H1 (cell line): ENCODE results near the gene PRCP. TPM values are rescaled to one million over a fixed set of nuclear protein-coding genes. Genes with fewer than 3 reads are reported as not detected.

Experiments used
- CTCF ChIA-PET: fragments of 300-600 bp; sonication (Branson Sonifier 250); formaldehyde crosslinking; loops from one replicate; lab custom pipeline; 2021; ENCODE audit not compliant: partially characterized antibody; lab: Charles Lee
- POLR2A ChIA-PET: fragments of 300-600 bp; sonication (Branson Sonifier 250); formaldehyde crosslinking; loops from one replicate; lab custom pipeline; 2021; ENCODE audit warnings: inconsistent platforms; ENCODE audit not compliant: partially characterized antibody; lab: Charles Lee
- DNase-seq, 2 experiments: peaks; one replicate each; pipeline versions ENCODE4 v3.0.0 to v3.0.0-alpha.2; 2010 to 2022; ENCODE audit warnings: low spot score in 2 of 2, low read depth in 1 of 2, mixed read lengths in 1 of 2
- FAIRE-seq: peaks from 2 replicates; lab custom pipeline; 2011; peaks lifted over from hg19 to GRCh38; lab: Jason Lieb, UNC
- H2AFZ ChIP-seq: 2 replicates; pipeline ENCODE4 v1.8.1; 2012; ENCODE audit warnings: low read length, inconsistent platforms
- H2AK5ac ChIP-seq: 2 replicates; pipeline ENCODE4 v1.6.1; 2013; ENCODE audit warnings: low read depth, low read length
- H2BK120ac ChIP-seq: replicated peaks from 2 replicates; pipeline ENCODE3; 2013; ENCODE audit warnings: low read depth, low read length, inconsistent platforms
- H2BK12ac ChIP-seq: 2 replicates; pipeline ENCODE4 v1.6.1; 2013; ENCODE audit warnings: low read depth, low read length
- H2BK15ac ChIP-seq: 2 replicates; pipeline ENCODE4 v1.6.1; 2013; ENCODE audit warnings: low read length
- H2BK20ac ChIP-seq: 2 replicates; pipeline ENCODE4 v1.6.1; 2013; ENCODE audit warnings: low read length
- H2BK5ac ChIP-seq: 2 replicates; pipeline ENCODE4 v1.6.1; 2013; ENCODE audit warnings: low read depth, low read length
- H3K14ac ChIP-seq: 2 replicates; pipeline ENCODE4 v1.6.1; 2013; ENCODE audit warnings: inconsistent platforms; ENCODE audit not compliant: insufficient read length
- H3K18ac ChIP-seq: 2 replicates; pipeline ENCODE4 v1.6.1; 2013; ENCODE audit warnings: low read length; ENCODE audit errors: extremely low read depth
- H3K23ac ChIP-seq: 2 replicates; pipeline ENCODE4 v1.6.1; 2013; ENCODE audit warnings: inconsistent platforms; ENCODE audit not compliant: insufficient read length
- H3K23me2 ChIP-seq: 2 replicates; pipeline ENCODE4 v1.6.1; 2013; ENCODE audit warnings: low read depth, low read length
- H3K27ac ChIP-seq: 2 replicates; pipeline ENCODE4 v1.6.1; 2011; ENCODE audit warnings: low read depth, low read length, inconsistent platforms
- H3K27me3 ChIP-seq, 4 experiments: replicated peaks in 1 of 4; 1 replicate in 1 of 4; 2 replicates in 3 of 4; pipeline versions ENCODE4 v1.6.1 to v1.8.1; 2011 to 2013; ENCODE audit warnings: low read length in 3 of 4, mild to moderate bottlenecking in 3 of 4, inconsistent platforms in 2 of 4, mixed read lengths in 2 of 4, moderate library complexity in 1 of 4; ENCODE audit not compliant: control insufficient read depth in 3 of 4, insufficient read depth in 3 of 4; ENCODE audit errors: extremely low read depth in 1 of 4
- H3K36me3 ChIP-seq, 4 experiments: 2 replicates each; pipeline versions ENCODE4 v1.6.1 to v1.8.1; 2011 to 2013; ENCODE audit warnings: mild to moderate bottlenecking in 4 of 4, low read length in 3 of 4, moderate library complexity in 2 of 4, control low read depth in 1 of 4, inconsistent platforms in 1 of 4; ENCODE audit not compliant: insufficient read depth in 4 of 4, control insufficient read depth in 2 of 4
- H3K4ac ChIP-seq: replicated peaks from 2 replicates; pipeline ENCODE3; 2013; ENCODE audit warnings: low read length, low read depth, mixed read lengths, inconsistent platforms; ENCODE audit not compliant: insufficient read length
- H3K4me1 ChIP-seq, 4 experiments: replicated peaks in 1 of 4; 1 replicate in 1 of 4; 2 replicates in 3 of 4; pipeline versions ENCODE4 v1.6.1 to v1.8.1; 2011 to 2013; ENCODE audit warnings: low read length in 3 of 4, inconsistent platforms in 2 of 4, mixed read lengths in 1 of 4; ENCODE audit not compliant: insufficient read depth in 4 of 4, control insufficient read depth in 3 of 4
- H3K4me2 ChIP-seq, 2 experiments: 2 replicates each; pipeline versions ENCODE4 v1.6.1 to v1.8.1; 2011 to 2013; ENCODE audit warnings: low read depth in 2 of 2, low read length in 2 of 2, control low read depth in 1 of 2, inconsistent platforms in 1 of 2, mild to moderate bottlenecking in 1 of 2; ENCODE audit not compliant: insufficient read depth in 1 of 2
- H3K4me3 ChIP-seq, 4 experiments: fragments of 200-600, 300-600 bp in 1 of 4; sonication (generic), shearing (Covaris generic), sonication (Bioruptor Twin) in 1 of 4; 2 replicates each; pipeline versions ENCODE4 v1.5.1 to v1.8.1; 2011 to 2016; ENCODE audit warnings: low read length in 4 of 4, low read depth in 3 of 4, control low read depth in 2 of 4, inconsistent platforms in 2 of 4, mild to moderate bottlenecking in 2 of 4, mixed read lengths in 1 of 4, moderate library complexity in 1 of 4; ENCODE audit not compliant: insufficient read depth in 2 of 4; ENCODE audit errors: extremely low read depth in 1 of 4
- H3K56ac ChIP-seq: replicated peaks from 2 replicates; pipeline ENCODE3; 2013; ENCODE audit warnings: low read depth, mild to moderate bottlenecking, mixed read lengths, low read length, inconsistent platforms; ENCODE audit not compliant: insufficient read length
- H3K79me1 ChIP-seq: 2 replicates; pipeline ENCODE4 v1.6.1; 2013; ENCODE audit warnings: low read depth, low read length, control low read depth
- H3K79me2 ChIP-seq, 2 experiments: 2 replicates each; pipeline versions ENCODE4 v1.6.1 to v1.8.1; 2012 to 2013; ENCODE audit warnings: low read length in 2 of 2, mild to moderate bottlenecking in 2 of 2, inconsistent platforms in 1 of 2; ENCODE audit not compliant: insufficient read depth in 2 of 2, control insufficient read depth in 1 of 2
- H3K9ac ChIP-seq, 4 experiments: replicated peaks in 1 of 4; 1 replicate in 1 of 4; 2 replicates in 3 of 4; pipeline versions ENCODE4 v1.6.1 to v1.8.1; 2011 to 2013; ENCODE audit warnings: low read depth in 3 of 4, low read length in 3 of 4, control low read depth in 2 of 4, mild to moderate bottlenecking in 2 of 4, moderate library complexity in 2 of 4, inconsistent platforms in 1 of 4; ENCODE audit errors: extremely low read depth in 1 of 4
- H3K9me3 ChIP-seq, 2 experiments: 2 replicates each; pipeline versions ENCODE4 v1.6.1 to v1.8.1; 2012 to 2013; ENCODE audit warnings: mild to moderate bottlenecking in 2 of 2, moderate library complexity in 2 of 2, control low read depth in 1 of 2, inconsistent platforms in 1 of 2, low read depth in 1 of 2, low read length in 1 of 2, mixed read lengths in 1 of 2; ENCODE audit not compliant: insufficient read depth in 2 of 2
- H4K20me1 ChIP-seq, 2 experiments: replicated peaks in 1 of 2; 2 replicates each; pipeline versions ENCODE3 to v1.8.1; 2011 to 2013; ENCODE audit warnings: inconsistent platforms in 2 of 2, low read length in 2 of 2, mild to moderate bottlenecking in 1 of 2; ENCODE audit not compliant: insufficient read depth in 2 of 2, control insufficient read depth in 1 of 2
- H4K5ac ChIP-seq: 2 replicates; pipeline ENCODE4 v1.6.1; 2013; ENCODE audit warnings: low read length, low read depth, mixed read lengths, inconsistent platforms; ENCODE audit not compliant: insufficient read length
- H4K8ac ChIP-seq: 2 replicates; pipeline ENCODE4 v1.8.0; 2013; ENCODE audit warnings: mild to moderate bottlenecking, moderate library complexity, low read length, inconsistent platforms; ENCODE audit not compliant: insufficient read depth; ENCODE audit errors: extremely low read depth
- H4K91ac ChIP-seq: replicated peaks from 2 replicates; pipeline ENCODE3; 2013; ENCODE audit warnings: low read length, mixed read lengths, inconsistent platforms; ENCODE audit not compliant: insufficient read length
- ATF3 ChIP-seq: IDR thresholded peaks from 2 replicates; pipeline ENCODE4 v1.6.1; 2011; ENCODE audit warnings: low read depth, mild to moderate bottlenecking, low read length; ENCODE audit not compliant: insufficient read depth
- BCL11A ChIP-seq, 2 experiments: IDR thresholded peaks; one replicate each; pipeline ENCODE4 v1.6.1; 2011; ENCODE audit warnings: low read depth in 2 of 2, low read length in 2 of 2, mild to moderate bottlenecking in 2 of 2
- CBX5 ChIP-seq: fragments of 300-800, 300-1000 bp; sonication (generic); IDR thresholded peaks from 2 replicates; pipeline ENCODE4 v1.7.1; 2016; ENCODE audit warnings: antibody characterized with exemption, low read length, low read depth
- CEBPB ChIP-seq: IDR thresholded peaks from 2 replicates; pipeline ENCODE4 v1.6.1; 2012; ENCODE audit warnings: low read depth, low read length
- E2F6 ChIP-seq: IDR thresholded peaks from 2 replicates; pipeline ENCODE4 v1.6.1; 2012; ENCODE audit warnings: inconsistent platforms
- GABPA ChIP-seq: IDR thresholded peaks from 2 replicates; pipeline ENCODE4 v1.6.1; 2011; ENCODE audit warnings: mild to moderate bottlenecking, low read length, moderate library complexity, borderline replicate concordance; ENCODE audit not compliant: insufficient read depth
- GTF2F1 ChIP-seq: IDR thresholded peaks from 2 replicates; pipeline ENCODE4 v1.6.1; 2012; ENCODE audit warnings: low read depth, low read length, improper control_type of control experiment, borderline replicate concordance
- JUND ChIP-seq: IDR thresholded peaks from 2 replicates; pipeline ENCODE4 v1.6.1; 2011; ENCODE audit warnings: mild to moderate bottlenecking, improper control_type of control experiment, low read length
- KDM5A ChIP-seq: fragments of 200-600 bp; IDR thresholded peaks from 2 replicates; pipeline ENCODE4 v1.7.1; 2012; ENCODE audit warnings: mild to moderate bottlenecking, low read length, inconsistent platforms, mixed read lengths
- NRF1 ChIP-seq: IDR thresholded peaks from 2 replicates; pipeline ENCODE4 v1.6.1; 2011; ENCODE audit warnings: mild to moderate bottlenecking, low read depth, low read length, improper control_type of control experiment
- POLR2AphosphoS5 ChIP-seq: IDR thresholded peaks from 2 replicates; pipeline ENCODE4 v1.6.1; 2011; ENCODE audit warnings: low read depth, low read length
- SIN3A ChIP-seq, 2 experiments: IDR thresholded peaks in 1 of 2; conservative IDR thresholded peaks in 1 of 2; 2 replicates each; pipeline ENCODE4 v1.6.1; 2011 to 2012; ENCODE audit warnings: low read length in 2 of 2, improper control_type of control experiment in 1 of 2, low read depth in 1 of 2, mild to moderate bottlenecking in 1 of 2
- TAF1 ChIP-seq: IDR thresholded peaks from 2 replicates; pipeline ENCODE4 v1.6.1; 2011; ENCODE audit warnings: mild to moderate bottlenecking, low read depth, low read length
- TBP ChIP-seq: IDR thresholded peaks from 2 replicates; pipeline ENCODE4 v1.6.1; 2011; ENCODE audit warnings: low read depth, low read length, improper control_type of control experiment
- WGBS, 2 experiments: shearing (Covaris generic) in 1 of 2; methylation state at CpG; one replicate each; pipeline versions ENCODE4 v1.1.6 to v1.1.7; 2013 to 2015; ENCODE audit warnings: low lambda C conversion rate in 2 of 2, mixed read lengths in 2 of 2, inconsistent platforms in 1 of 2, low coverage in 1 of 2, missing lambda C conversion rate in 1 of 2; ENCODE audit not compliant: insufficient replicate concordance in 2 of 2, insufficient coverage in 1 of 2, insufficient read length in 1 of 2; ENCODE audit errors: extremely low coverage in 1 of 2, missing lambda C conversion rate in 1 of 2; 5-methylcytosine and 5-hydroxymethylcytosine counted together
- polyA plus RNA-seq, 7 experiments: library from polyadenylated mRNA; depleted of rRNA in 3 of 7; stranded (reverse) in 5 of 7; unstranded in 2 of 7; fragments of >200 nt in 5 of 7; fragments of 200-250 nt in 2 of 7; gene quantifications; 1 replicate in 5 of 7; 2 replicates in 1 of 7; 4 replicates in 1 of 7; pipeline versions ENCODE4 v1.2.1 to v1.2.3, GENCODE V29; 2011 to 2013; ENCODE audit warnings: missing spikeins in 2 of 7, mixed read lengths in 2 of 7
- total RNA-seq: library from RNA; stranded (reverse); fragmentation: NEBNext Ultra II Directional; extraction: Animal tissue kit (Norgen Biotek cat#: 25700); gene quantifications from 2 replicates; pipeline ENCODE4 v1.2.1, GENCODE V29; 2021

Gene PRCP
- total and polyA plus RNA-seq, 2 of the 8 experiments (the other 6 are each of a cell fraction or from before 2014, with no cell fraction given): 63.8 to 84.4 TPM

GRCh38 chr11:82778776-82779175, 121.5 kb downstream of the PRCP start:
- Histone ChIP-seq H2BK15ac (no peak overlapping the region), H4K5ac (no peak overlapping the region), H3K4me1 (no peaks in the 10 kb centered on the region), H2BK120ac (no peak overlapping the region), H3K27ac (no peak overlapping the region), H2BK12ac (no peak overlapping the region), H3K56ac (no peak overlapping the region), H3K9ac (no peak overlapping the region), H2BK5ac (no peak overlapping the region), H4K20me1 (no peaks in the 10 kb centered on the region), H4K8ac (no peak overlapping the region), H2AFZ (no peak overlapping the region), H2BK20ac (no peak overlapping the region), H3K23me2 (no peaks in the 10 kb centered on the region), H3K79me2 (no peaks in the 10 kb centered on the region), H3K79me1 (no peaks in the 10 kb centered on the region), H3K4me3 (no peak overlapping the region), H3K36me3 (no peaks in the 10 kb centered on the region), H3K4ac (no peak overlapping the region), H3K14ac (no peak overlapping the region), H3K4me2 (no peak overlapping the region), H3K27me3 (no peaks in the 10 kb centered on the region), H4K91ac (no peak overlapping the region), H3K9me3 (no peaks in the 10 kb centered on the region), H3K23ac (no peak overlapping the region), H3K18ac (no peak overlapping the region), H2AK5ac (no peak overlapping the region)
- ChIA-PET POLR2A (no interaction called here), CTCF (interaction anchor here (1.0 to 1.5 kb wide), 6 partner anchors 11 to 83 kb away, joined by 3 to 4 read pairs (median 3); no protein-coding TSS in a partner anchor)
- no peak for DNase-seq
- 86% methylated on average over 1 of the region's 1 CpG; no CpG with 5 or more reads in 1 of the 2 experiments for WGBS, 2 experiments
- no peak for FAIRE-seq
- TF ChIP-seq JUND: no peak
- no peak for TF ChIP-seq GABPA
- TF ChIP-seq CEBPB: no peak
- no peak for TF ChIP-seq TBP
- no peak for TF ChIP-seq ATF3
- no peak for TF ChIP-seq SIN3A (conservative IDR thresholded peaks at IDR 0.05 in 1 of 2, IDR thresholded peaks at IDR 0.05 in 1 of 2; ENCODE audit: low read depth in 1 of 2, low read length in 2 of 2)
- TF ChIP-seq GTF2F1: no peak
- no peak for TF ChIP-seq BCL11A (IDR thresholded peaks at IDR 0.05; ENCODE audit: low read depth in 2 of 2, low read length in 2 of 2)
- no peak for TF ChIP-seq TAF1
- TF ChIP-seq CBX5: no peak
- TF ChIP-seq NRF1: no peak
- no peak for TF ChIP-seq KDM5A
- TF ChIP-seq E2F6: no peak
- no peak for TF ChIP-seq POLR2AphosphoS5
